A172 (cell line): ENCODE measurements around the gene SLC22A12. TPM values are rescaled to one million over a fixed set of nuclear protein-coding genes. Genes with fewer than 3 reads are reported as not detected.

Experiments used
- DNase-seq: peaks from one replicate; pipeline ENCODE4 v3.0.0-alpha.2; 2015; ENCODE audit warnings: low spot score
- total RNA-seq: library from RNA; depleted of rRNA; stranded (reverse); fragments of >200 nt; shearing (Covaris generic); gene quantifications from 2 replicates; pipeline ENCODE4 v1.2.3, GENCODE V29; 2014

The SLC22A12 gene
- total RNA-seq, 1 experiment from 2014 or later, result not detected

GRCh38 chr11:64624883-64625481 is 34.0 kb downstream of the SLC22A12 start:
- no peak for DNase-seq

- no peak for DNase-seq
Observed at GRCh38 chr11:64626637-64627036, 35.6 kb downstream of the SLC22A12 start.

GRCh38 chr11:64627371-64627770 is 36.4 kb downstream of the SLC22A12 start:
- DNase-seq, result no peak

GRCh38 chr11:64628596-64628995 is 37.6 kb downstream of the SLC22A12 start:
- DNase-seq, result no peak

- no peak for DNase-seq
Observed at GRCh38 chr11:64629103-64629502, 38.1 kb downstream of the SLC22A12 start.

- no peak for DNase-seq
Observed at GRCh38 chr11:64629796-64630562, 39.0 kb downstream of the SLC22A12 start.

- DNase-seq, result no peak
Observed at GRCh38 chr11:64631675-64632074, 40.7 kb downstream of the SLC22A12 start.

- no peak for DNase-seq
Observed at GRCh38 chr11:64632237-64632636, 41.2 kb downstream of the SLC22A12 start.

- no peak for DNase-seq
Observed at GRCh38 chr11:64632654-64633053, 41.6 kb downstream of the SLC22A12 start.

- DNase-seq, result no peak
Observed at GRCh38 chr11:64633555-64634159, 42.6 kb downstream of the SLC22A12 start.

GRCh38 chr11:64637334-64638017 is 46.5 kb downstream of the SLC22A12 start:
- no peak for DNase-seq

- DNase-seq, result no peak
Observed at GRCh38 chr11:64638018-64638665, 47.1 kb downstream of the SLC22A12 start.

- DNase-seq, result no peak
Observed at GRCh38 chr11:64638829-64639228, 47.8 kb downstream of the SLC22A12 start.

GRCh38 chr11:64639885-64640284 is 48.9 kb downstream of the SLC22A12 start:
- no peak for DNase-seq

GRCh38 chr11:64641596-64642417 is 50.8 kb downstream of the SLC22A12 start:
- no peak for DNase-seq

- DNase-seq, result no peak
Observed at GRCh38 chr11:64642418-64642735, 51.4 kb downstream of the SLC22A12 start.

- DNase-seq, result no peak
Observed at GRCh38 chr11:64642871-64643255, 51.8 kb downstream of the SLC22A12 start.

- DNase-seq, result no peak
Observed at GRCh38 chr11:64643256-64643881, 52.3 kb downstream of the SLC22A12 start.

GRCh38 chr11:64643920-64644646 is 53.1 kb downstream of the SLC22A12 start:
- no peak for DNase-seq

- DNase-seq, result no peak
Observed at GRCh38 chr11:64644647-64645275, 53.7 kb downstream of the SLC22A12 start.
